HepG2 (cell line): ENCODE data around the gene ZC3H4.

ENCODE experiments used
- DPF2 ChIP-seq: sonication (generic); formaldehyde crosslinking; IDR thresholded peaks from 2 replicates; pipeline ENCODE4 v1.4.0; 2020; ENCODE audit warnings: mild to moderate bottlenecking, low read depth, missing genetic modification reagents, borderline replicate concordance
- GZF1 ChIP-seq: sonication (generic); formaldehyde crosslinking; IDR thresholded peaks from 2 replicates; pipeline ENCODE4 v1.5.1; 2020; ENCODE audit warnings: mild to moderate bottlenecking, missing genetic modification reagents
- ISX ChIP-seq: sonication (generic); formaldehyde crosslinking; conservative IDR thresholded peaks from 2 replicates; pipeline ENCODE4 v1.5.0; 2020; ENCODE audit warnings: missing genetic modification reagents
- NFYC ChIP-seq: IDR thresholded peaks from 2 replicates; pipeline ENCODE4 v1.6.1; 2016; ENCODE audit warnings: missing genetic modification reagents, missing compliant biosample characterization
- POLR2A ChIP-seq, 2 experiments: IDR thresholded peaks; 2 replicates each; pipeline ENCODE4 v1.6.1; 2011; ENCODE audit warnings: low read depth in 2 of 2, low read length in 2 of 2, mild to moderate bottlenecking in 1 of 2, moderate library complexity in 1 of 2; ENCODE audit not compliant: insufficient read depth in 1 of 2
- RELA ChIP-seq: sonication (generic); formaldehyde crosslinking; IDR thresholded peaks from 2 replicates; pipeline ENCODE4 v1.4.0; 2020; ENCODE audit warnings: missing genetic modification reagents
- TBL1XR1 ChIP-seq: fragments of 150-350 bp; IDR thresholded peaks from 2 replicates; pipeline ENCODE4 v1.6.1; 2014; ENCODE audit warnings: borderline replicate concordance, low read length; ENCODE audit not compliant: partially characterized antibody
- ZNF577 ChIP-seq: sonication (generic); formaldehyde crosslinking; IDR thresholded peaks from 2 replicates; pipeline ENCODE4 v1.4.0; 2020; ENCODE audit warnings: mild to moderate bottlenecking, low read depth, missing genetic modification reagents, borderline replicate concordance
- ZNF605 ChIP-seq: sonication (generic); formaldehyde crosslinking; IDR thresholded peaks from 2 replicates; pipeline ENCODE4 v1.8.0; 2022; ENCODE audit warnings: mild to moderate bottlenecking, missing genetic modification reagents
- ZNF7 ChIP-seq: IDR thresholded peaks from 2 replicates; pipeline ENCODE4 v1.6.1; 2016; ENCODE audit warnings: missing biosample characterization, missing genetic modification reagents
- TF ChIP-seq, protein P1 (sequence below): sonication (generic); formaldehyde crosslinking; IDR thresholded peaks from 2 replicates; pipeline ENCODE4 v1.5.0; 2020; ENCODE audit warnings: mild to moderate bottlenecking, missing genetic modification reagents, moderate library complexity
- TF ChIP-seq, protein P2 (sequence below): sonication (generic); formaldehyde crosslinking; IDR thresholded peaks from 2 replicates; pipeline ENCODE4 v1.8.1; 2023; ENCODE audit warnings: missing genetic modification reagents, inconsistent platforms, borderline replicate concordance
- TF ChIP-seq, protein P3 (sequence below): IDR thresholded peaks from 2 replicates; pipeline ENCODE4 v1.6.1; 2016; ENCODE audit warnings: missing compliant biosample characterization, missing genetic modification reagents, borderline replicate concordance
- TF ChIP-seq, protein P4 (sequence below): IDR thresholded peaks from 2 replicates; pipeline ENCODE4 v1.6.1; 2012; ENCODE audit warnings: inconsistent platforms

DNA sequence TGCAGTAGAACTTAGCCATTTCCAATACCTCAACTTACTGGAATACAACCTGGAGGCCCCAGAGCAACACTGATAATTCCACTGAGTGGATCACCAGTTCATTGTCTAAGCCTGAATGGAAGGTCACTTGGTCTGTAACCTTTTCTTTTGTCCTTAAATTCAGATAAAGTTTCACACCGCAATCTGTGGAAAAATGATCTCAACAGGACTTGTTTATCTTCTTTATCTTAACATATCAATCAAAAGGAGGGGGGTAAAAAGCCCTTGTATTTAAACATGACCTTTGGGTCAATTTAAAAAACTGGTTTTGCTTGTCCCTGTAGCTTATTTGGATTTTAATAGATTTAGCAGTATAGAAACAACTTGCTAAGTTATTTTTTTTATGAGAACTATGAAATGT, 38.6 kb upstream of the ZC3H4 start:
- no peak for TF ChIP-seq TBL1XR1
- TF ChIP-seq NFYC (CRISPR knock-in tag): no peak
- TF ChIP-seq DPF2 (CRISPR knock-in tag): no peak
- TF ChIP-seq, protein P1, sequence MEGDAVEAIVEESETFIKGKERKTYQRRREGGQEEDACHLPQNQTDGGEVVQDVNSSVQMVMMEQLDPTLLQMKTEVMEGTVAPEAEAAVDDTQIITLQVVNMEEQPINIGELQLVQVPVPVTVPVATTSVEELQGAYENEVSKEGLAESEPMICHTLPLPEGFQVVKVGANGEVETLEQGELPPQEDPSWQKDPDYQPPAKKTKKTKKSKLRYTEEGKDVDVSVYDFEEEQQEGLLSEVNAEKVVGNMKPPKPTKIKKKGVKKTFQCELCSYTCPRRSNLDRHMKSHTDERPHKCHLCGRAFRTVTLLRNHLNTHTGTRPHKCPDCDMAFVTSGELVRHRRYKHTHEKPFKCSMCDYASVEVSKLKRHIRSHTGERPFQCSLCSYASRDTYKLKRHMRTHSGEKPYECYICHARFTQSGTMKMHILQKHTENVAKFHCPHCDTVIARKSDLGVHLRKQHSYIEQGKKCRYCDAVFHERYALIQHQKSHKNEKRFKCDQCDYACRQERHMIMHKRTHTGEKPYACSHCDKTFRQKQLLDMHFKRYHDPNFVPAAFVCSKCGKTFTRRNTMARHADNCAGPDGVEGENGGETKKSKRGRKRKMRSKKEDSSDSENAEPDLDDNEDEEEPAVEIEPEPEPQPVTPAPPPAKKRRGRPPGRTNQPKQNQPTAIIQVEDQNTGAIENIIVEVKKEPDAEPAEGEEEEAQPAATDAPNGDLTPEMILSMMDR (CRISPR knock-in tag): no peak
- TF ChIP-seq, protein P2, sequence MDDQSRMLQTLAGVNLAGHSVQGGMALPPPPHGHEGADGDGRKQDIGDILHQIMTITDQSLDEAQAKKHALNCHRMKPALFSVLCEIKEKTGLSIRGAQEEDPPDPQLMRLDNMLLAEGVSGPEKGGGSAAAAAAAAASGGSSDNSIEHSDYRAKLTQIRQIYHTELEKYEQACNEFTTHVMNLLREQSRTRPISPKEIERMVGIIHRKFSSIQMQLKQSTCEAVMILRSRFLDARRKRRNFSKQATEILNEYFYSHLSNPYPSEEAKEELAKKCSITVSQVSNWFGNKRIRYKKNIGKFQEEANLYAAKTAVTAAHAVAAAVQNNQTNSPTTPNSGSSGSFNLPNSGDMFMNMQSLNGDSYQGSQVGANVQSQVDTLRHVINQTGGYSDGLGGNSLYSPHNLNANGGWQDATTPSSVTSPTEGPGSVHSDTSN (CRISPR knock-in tag): no peak
- no peak for TF ChIP-seq POLR2A (IDR thresholded peaks at IDR 0.05; ENCODE audit: insufficient read depth in 1 of 2, low read depth in 2 of 2, low read length in 2 of 2)
- no peak for TF ChIP-seq ZNF605 (CRISPR knock-in tag)
- TF ChIP-seq ZNF7 (CRISPR knock-in tag): no peak
- TF ChIP-seq GZF1: no peak
- TF ChIP-seq, protein P3, sequence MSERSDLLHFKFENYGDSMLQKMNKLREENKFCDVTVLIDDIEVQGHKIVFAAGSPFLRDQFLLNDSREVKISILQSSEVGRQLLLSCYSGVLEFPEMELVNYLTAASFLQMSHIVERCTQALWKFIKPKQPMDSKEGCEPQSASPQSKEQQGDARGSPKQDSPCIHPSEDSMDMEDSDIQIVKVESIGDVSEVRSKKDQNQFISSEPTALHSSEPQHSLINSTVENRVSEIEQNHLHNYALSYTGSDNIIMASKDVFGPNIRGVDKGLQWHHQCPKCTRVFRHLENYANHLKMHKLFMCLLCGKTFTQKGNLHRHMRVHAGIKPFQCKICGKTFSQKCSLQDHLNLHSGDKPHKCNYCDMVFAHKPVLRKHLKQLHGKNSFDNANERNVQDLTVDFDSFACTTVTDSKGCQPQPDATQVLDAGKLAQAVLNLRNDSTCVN: no peak
- TF ChIP-seq ISX (CRISPR knock-in tag): no peak
- TF ChIP-seq, protein P4, sequence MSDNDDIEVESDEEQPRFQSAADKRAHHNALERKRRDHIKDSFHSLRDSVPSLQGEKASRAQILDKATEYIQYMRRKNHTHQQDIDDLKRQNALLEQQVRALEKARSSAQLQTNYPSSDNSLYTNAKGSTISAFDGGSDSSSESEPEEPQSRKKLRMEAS: no peak
- no peak for TF ChIP-seq ZNF577 (CRISPR knock-in tag)
- no peak for TF ChIP-seq RELA
